ENCODE results near the gene TUBGCP3.

Gene TUBGCP3

GRCh38 chr13:112616586-112617362 is 28.8 kb upstream of the TUBGCP3 start:
- DNase-seq = no peak

- DNase-seq = no peak
Observed at GRCh38 chr13:112615391-112615790, 27.4 kb upstream of the TUBGCP3 start.

GRCh38 chr13:112614835-112615234 is 26.9 kb upstream of the TUBGCP3 start:
- DNase-seq = no peak

- DNase-seq = no peak
Observed at GRCh38 chr13:112608212-112608611, 20.3 kb upstream of the TUBGCP3 start.

- peak; percentile 96 for DNase-seq
Observed at GRCh38 chr13:112606109-112607001, 18.4 kb upstream of the TUBGCP3 start.

- no peak for DNase-seq
Observed at GRCh38 chr13:112605531-112605990, 17.6 kb upstream of the TUBGCP3 start.

GRCh38 chr13:112603641-112604225 is 15.8 kb upstream of the TUBGCP3 start:
- DNase-seq = no peak

GRCh38 chr13:112602189-112602588 is 14.2 kb upstream of the TUBGCP3 start:
- no peak for DNase-seq

- no peak for DNase-seq
Observed at GRCh38 chr13:112601371-112601770, 13.4 kb upstream of the TUBGCP3 start.

GRCh38 chr13:112596235-112596634 is 8.3 kb upstream of the TUBGCP3 start:
- no peak for DNase-seq

GRCh38 chr13:112592647-112593046 is 4.7 kb upstream of the TUBGCP3 start:
- no peak for DNase-seq

GRCh38 chr13:112592181-112592580 is 4.2 kb upstream of the TUBGCP3 start:
- DNase-seq = no peak

- no peak for DNase-seq
Observed at GRCh38 chr13:112588490-112589297, 741 bp upstream of the TUBGCP3 start.

- peak; percentile 86 for DNase-seq
Observed at GRCh38 chr13:112587212-112587763, 665 bp downstream of the TUBGCP3 start.

- no peak for DNase-seq
Observed at GRCh38 chr13:112586334-112586960, 1.5 kb downstream of the TUBGCP3 start.

- no peak for DNase-seq
Observed at GRCh38 chr13:112583592-112584277, 4.2 kb downstream of the TUBGCP3 start.

- DNase-seq = no peak
Observed at GRCh38 chr13:112582263-112582662, 5.7 kb downstream of the TUBGCP3 start.

- DNase-seq = no peak
Observed at GRCh38 chr13:112580912-112581311, 7.0 kb downstream of the TUBGCP3 start.

GRCh38 chr13:112580211-112580610 is 7.7 kb downstream of the TUBGCP3 start:
- DNase-seq = no peak

- DNase-seq = no peak
Observed at GRCh38 chr13:112579310-112579843, 8.6 kb downstream of the TUBGCP3 start.

- no peak for DNase-seq
Observed at GRCh38 chr13:112576768-112577167, 11.2 kb downstream of the TUBGCP3 start.

All from activated CD8-positive, alpha-beta memory T cell treated with anti-CD3 and anti-CD28 coated beads, Interleukin-2, amount 50 U/mL, for 48 hours (primary cell).